Smooth muscle cell (in vitro differentiated cells): ENCODE measurements around the gene ZNF775. TPM values are rescaled to one million over a fixed set of nuclear protein-coding genes. Genes with fewer than 3 reads are reported as not detected.

Source experiments
- DNase-seq: peaks from one replicate; lab custom pipeline; 2025; ENCODE audit not compliant: unreplicated experiment; lab: John Stamatoyannopoulos, UW
- H2AFZ ChIP-seq: fragments of 200-600 bp; sonication (generic); 2 replicates; pipeline ENCODE4 v1.6.0; 2016; ENCODE audit warnings: antibody characterized with exemption, low read depth, mild to moderate bottlenecking
- H3F3A ChIP-seq: fragments of 200-600 bp; sonication (generic); 2 replicates; pipeline ENCODE4 v1.6.0; 2017; ENCODE audit warnings: antibody characterized with exemption, low read depth
- H3K27ac ChIP-seq: fragments of 200-600 bp; sonication (generic); 2 replicates; pipeline ENCODE4 v1.5.1; 2016; ENCODE audit warnings: low read depth, mild to moderate bottlenecking
- H3K27me3 ChIP-seq: fragments of 200-600 bp; sonication (generic); 2 replicates; pipeline ENCODE4 v1.6.1; 2016; ENCODE audit warnings: low read depth, mild to moderate bottlenecking
- H3K36me3 ChIP-seq: fragments of 200-600 bp; sonication (generic); 2 replicates; pipeline ENCODE4 v1.5.1; 2016; ENCODE audit warnings: low read depth
- H3K4me1 ChIP-seq: fragments of 200-600 bp; sonication (generic); 2 replicates; pipeline ENCODE4 v1.5.1; 2016; ENCODE audit warnings: low read depth
- H3K4me2 ChIP-seq: fragments of 200-600 bp; sonication (generic); 2 replicates; pipeline ENCODE4 v1.6.0; 2016; ENCODE audit warnings: mild to moderate bottlenecking
- H3K4me3 ChIP-seq: fragments of 200-600 bp; sonication (generic); 2 replicates; pipeline ENCODE4 v1.5.1; 2016; ENCODE audit warnings: mild to moderate bottlenecking
- H3K79me2 ChIP-seq: fragments of 200-600 bp; sonication (generic); 2 replicates; pipeline ENCODE4 v1.6.0; 2016; ENCODE audit warnings: low read depth, mild to moderate bottlenecking
- H3K9ac ChIP-seq: fragments of 200-600 bp; sonication (generic); 2 replicates; pipeline ENCODE4 v1.6.0; 2016; ENCODE audit warnings: low read depth
- H3K9me3 ChIP-seq: fragments of 200-600 bp; sonication (generic); replicated peaks from 2 replicates; pipeline ENCODE4 v1.5.1; 2016; ENCODE audit warnings: low read depth
- H4K20me1 ChIP-seq: fragments of 200-600 bp; sonication (generic); 2 replicates; pipeline ENCODE4 v1.6.0; 2016; ENCODE audit warnings: low read depth
- CTCF ChIP-seq: fragments of 200-600 bp; sonication (generic); IDR thresholded peaks from 2 replicates; pipeline ENCODE4 v1.5.1; 2017; ENCODE audit warnings: borderline replicate concordance, mild to moderate bottlenecking, antibody characterized with exemption; ENCODE audit not compliant: insufficient read depth, poor library complexity, severe bottlenecking
- WGBS: methylation state at CpG from one replicate; pipeline ENCODE4 v1.1.7; 2016; ENCODE audit warnings: low lambda C conversion rate; 5-methylcytosine and 5-hydroxymethylcytosine counted together
- polyA plus RNA-seq: library from polyadenylated mRNA; unstranded; fragments of >200 nt; fragmentation: Nextera tagmentation; extraction: Ambion mirVana; gene quantifications from 2 replicates; pipeline ENCODE4 v1.2.1, GENCODE V29; 2016
- total RNA-seq: library from RNA; depleted of rRNA; stranded (reverse); fragments of >200 nt; gene quantifications from 2 replicates; pipeline ENCODE4 v1.2.3, GENCODE V29; 2014

Gene ZNF775
- total and polyA plus RNA-seq, 2 experiments from 2014 or later = 5.9 to 23.8 TPM

GRCh38 chr7:150381785-150382122 lies 2.6 kb downstream of the ZNF775 start:
- WGBS = 80% methylated on average over 1 of the region's 1 CpG

GRCh38 chr7:150382123-150382843 lies 3.2 kb downstream of the ZNF775 start:
- H3K9me3 ChIP-seq = no peaks in the 10 kb centered on the region
- WGBS = 90% methylated on average over 20 of the region's 20 CpGs
- no peak for TF ChIP-seq CTCF
- no peak overlapping the region for H3K4me2 ChIP-seq
- H3K36me3 ChIP-seq = no peaks in the 10 kb centered on the region
- H4K20me1 ChIP-seq = peaks cover 61% of the 10 kb centered on the region
- H3K27me3 ChIP-seq = no peaks in the 10 kb centered on the region
- peaks cover 14% of the 10 kb centered on the region for H3F3A ChIP-seq
- H3K4me3 ChIP-seq = no peak overlapping the region
- peaks cover 27% of the 10 kb centered on the region for H3K79me2 ChIP-seq
- no peak overlapping the region for H2AFZ ChIP-seq
- no peak overlapping the region for H3K9ac ChIP-seq
- no peak overlapping the region for H3K27ac ChIP-seq
- DNase-seq = no peak
- H3K4me1 ChIP-seq = peaks cover 74% of the 10 kb centered on the region

More at GRCh38 chr7:150381785-150382122, 2.6 kb downstream of the ZNF775 start:
- peaks cover 18% of the 10 kb centered on the region for H3F3A ChIP-seq
- DNase-seq = no peak
- H3K79me2 ChIP-seq = peaks cover 27% of the 10 kb centered on the region
- no peak overlapping the region for H3K9ac ChIP-seq
- H3K4me3 ChIP-seq = no peak overlapping the region
- H3K4me1 ChIP-seq = peaks cover 73% of the 10 kb centered on the region
- no peak overlapping the region for H3K4me2 ChIP-seq
- TF ChIP-seq CTCF = no peak
- no peak overlapping the region for H2AFZ ChIP-seq
- no peaks in the 10 kb centered on the region for H3K36me3 ChIP-seq
- no peak overlapping the region for H3K27ac ChIP-seq
- H3K9me3 ChIP-seq = no peaks in the 10 kb centered on the region
- H4K20me1 ChIP-seq = peaks cover 59% of the 10 kb centered on the region
- H3K27me3 ChIP-seq = no peaks in the 10 kb centered on the region

GRCh38 chr7:150382844-150383225 lies 3.7 kb downstream of the ZNF775 start:
- H3F3A ChIP-seq = peaks cover 8% of the 10 kb centered on the region
- H3K27me3 ChIP-seq = no peaks in the 10 kb centered on the region
- no peak for DNase-seq

More at GRCh38 chr7:150382844-150383225, 3.7 kb downstream of the ZNF775 start:
- Histone ChIP-seq H4K20me1 (peaks cover 61% of the 10 kb centered on the region), H3K27ac (no peak overlapping the region), H3K4me1 (peaks cover 69% of the 10 kb centered on the region), H3K36me3 (no peaks in the 10 kb centered on the region), H3K4me2 (no peak overlapping the region), H2AFZ (no peak overlapping the region), H3K9me3 (no peaks in the 10 kb centered on the region), H3K79me2 (peaks cover 27% of the 10 kb centered on the region), H3K9ac (no peak overlapping the region), H3K4me3 (no peak overlapping the region)
- 90% methylated on average over 4 of the region's 4 CpGs for WGBS
- TF ChIP-seq CTCF = no peak
